Measurements from ENCODE around the gene FAM222A.

DNA sequence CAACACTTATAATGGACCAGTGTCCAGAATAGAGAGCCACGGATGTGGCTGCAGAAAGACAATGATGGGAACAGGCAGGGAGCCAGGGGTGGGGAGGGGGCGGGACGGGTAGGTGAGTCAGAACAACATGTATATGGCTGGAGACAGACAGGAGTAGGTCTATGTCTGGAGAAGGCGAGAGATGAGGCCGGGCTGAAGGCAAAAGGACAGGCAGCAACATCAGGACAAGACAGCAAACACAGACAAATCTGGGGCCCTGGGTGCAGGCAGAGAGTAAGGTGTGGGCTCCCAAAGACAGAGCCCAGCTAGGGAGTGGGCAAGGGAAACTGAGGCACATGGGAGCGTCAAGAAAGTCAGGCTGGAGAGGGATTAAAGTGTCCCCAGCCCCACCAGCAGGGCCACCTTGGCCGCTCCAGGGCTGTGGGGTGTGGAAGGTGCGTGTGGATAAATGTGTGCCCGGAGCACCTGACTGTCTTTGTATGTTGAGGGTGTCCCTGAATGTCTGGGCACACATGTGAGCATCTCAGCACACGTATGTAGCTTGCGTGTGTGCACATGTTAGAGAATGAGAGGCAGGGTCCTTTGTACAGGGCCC lies 44.1 kb downstream of the FAM222A start:
- no peak for TF ChIP-seq ZFP30 (CRISPR knock-in tag; IDR thresholded peaks at IDR 0.05)
- TF ChIP-seq BACH2 (CRISPR knock-in tag; IDR thresholded peaks at IDR 0.05; ENCODE audit: borderline replicate concordance), result no peak
- no peak for TF ChIP-seq RARB (CRISPR knock-in tag; IDR thresholded peaks at IDR 0.05)
- TF ChIP-seq CSDC2 (CRISPR knock-in tag; IDR thresholded peaks at IDR 0.05), result no peak
- TF ChIP-seq ZNF70 (CRISPR knock-in tag; IDR thresholded peaks at IDR 0.05), result no peak
- TF ChIP-seq SNAI2 (CRISPR knock-in tag; IDR thresholded peaks at IDR 0.05), result no peak

All from SK-N-SH treated with all-trans-retinoic acid at 6 μM for 48 hours (cell line).